ENCODE results near the gene SFTA2.
"Not testable (repeated sequence)": the region's sequence is repeated elsewhere in the genome, so short reads cannot be mapped to it uniquely, and the experiment has no call there.

Gene SFTA2

DNA sequence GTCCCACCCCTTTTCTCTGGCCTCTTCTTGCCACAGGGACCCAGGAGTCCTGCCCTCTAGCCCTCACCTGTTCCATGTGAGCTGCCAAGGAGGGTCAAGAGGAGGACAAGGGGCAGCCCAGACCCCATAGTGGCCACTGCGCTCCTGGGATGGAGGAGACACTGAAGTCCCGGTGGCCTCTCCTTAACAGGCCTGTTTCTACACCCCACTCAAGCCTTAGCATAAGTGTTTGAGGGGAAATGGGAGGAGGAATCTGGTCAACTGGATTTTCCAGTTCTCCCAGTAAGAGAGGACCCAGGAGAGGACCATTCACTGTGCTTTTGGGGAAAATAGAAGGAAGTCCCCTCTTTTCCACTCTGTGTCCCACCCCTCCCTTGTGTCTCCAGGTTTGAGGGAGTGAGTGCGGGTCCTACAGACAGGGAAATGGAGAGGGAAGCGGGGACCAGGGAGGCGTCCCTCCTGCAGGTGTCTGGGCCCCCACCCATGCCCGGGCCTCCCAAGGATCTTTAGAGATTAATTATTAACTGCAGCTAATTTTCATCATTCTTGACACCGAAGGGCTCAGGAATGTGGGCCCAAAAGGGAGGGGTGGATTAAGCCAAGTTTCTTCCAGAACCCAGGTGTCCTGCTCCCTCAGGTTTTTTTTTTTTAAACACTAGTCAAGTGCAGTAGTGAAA, at the start of gene SFTA2:
SFTA2 (minus strand) TSS at position 202 of the 677 bp plus-strand sequence; CDS start at position 128, 74 bp downstream.
- in situ Hi-C loops (cut with MboI; ENCODE audit: low sequenced_read_pairs): no loop called here

GRCh38 chr6:30979690-30980089, 47.7 kb upstream of the SFTA2 start:
- in situ Hi-C loops (cut with MboI; ENCODE audit: low sequenced_read_pairs): no loop called here

DNA sequence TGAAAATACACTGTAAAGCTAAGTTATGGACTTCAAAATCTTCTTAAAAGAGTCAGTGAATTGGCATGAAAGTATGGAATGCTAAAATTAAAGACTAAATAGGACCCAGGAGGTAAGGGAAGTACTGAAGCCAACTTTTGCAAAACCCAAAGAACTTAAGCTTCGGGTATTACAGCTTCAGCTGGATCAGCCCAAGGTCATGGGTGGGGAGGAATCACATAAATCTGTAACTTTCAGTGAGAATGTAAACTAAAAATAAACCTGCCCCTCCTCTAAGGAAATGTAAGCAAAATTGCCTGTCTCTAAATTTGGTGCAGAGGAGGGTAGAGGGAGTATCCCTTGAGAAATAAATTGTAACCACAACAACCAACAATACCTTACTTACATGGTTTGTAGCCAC, 47.2 kb upstream of the SFTA2 start:
- in situ Hi-C loops (cut with MboI; ENCODE audit: low sequenced_read_pairs): no loop called here

DNA sequence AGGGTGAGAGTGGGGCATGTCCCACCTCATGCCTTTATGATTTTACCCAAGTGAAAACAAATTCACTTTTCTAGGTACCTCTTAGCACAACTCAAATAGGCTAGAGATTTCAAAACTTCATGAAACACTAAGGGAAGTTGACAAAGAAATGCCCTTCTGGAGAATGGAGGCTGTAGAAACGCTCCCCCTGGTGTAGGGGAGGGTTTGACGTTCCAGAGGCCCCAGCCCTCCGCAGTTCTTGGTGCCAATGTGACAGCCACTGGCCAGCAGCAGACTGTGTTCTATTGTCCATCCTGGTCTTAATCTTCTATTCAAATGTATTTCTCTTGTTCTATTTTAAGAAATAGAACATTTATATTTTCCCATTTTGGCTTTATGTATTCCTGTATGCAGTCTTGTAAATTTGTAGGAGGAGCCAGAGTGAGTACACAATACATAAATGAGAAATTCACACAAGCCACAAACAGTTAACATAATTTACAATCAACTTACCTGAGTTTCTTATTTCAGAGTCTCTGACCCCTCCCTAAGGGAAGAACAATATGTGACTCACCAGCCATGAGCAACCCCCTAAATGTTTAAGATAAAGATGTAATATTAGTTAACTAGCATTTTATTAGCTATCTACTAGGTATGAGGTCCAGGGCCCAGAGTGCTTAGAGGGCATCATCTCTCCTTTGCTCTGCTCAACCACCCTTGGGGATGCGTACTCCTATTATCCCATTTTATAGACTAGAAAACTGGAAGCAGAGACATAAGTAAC, 42.7 kb upstream of the SFTA2 start:
- in situ Hi-C loops (cut with MboI; ENCODE audit: low sequenced_read_pairs): no loop called here

GRCh38 chr6:30972816-30973215, 40.8 kb upstream of the SFTA2 start:
- in situ Hi-C loops (cut with MboI; ENCODE audit: low sequenced_read_pairs): no loop called here

DNA sequence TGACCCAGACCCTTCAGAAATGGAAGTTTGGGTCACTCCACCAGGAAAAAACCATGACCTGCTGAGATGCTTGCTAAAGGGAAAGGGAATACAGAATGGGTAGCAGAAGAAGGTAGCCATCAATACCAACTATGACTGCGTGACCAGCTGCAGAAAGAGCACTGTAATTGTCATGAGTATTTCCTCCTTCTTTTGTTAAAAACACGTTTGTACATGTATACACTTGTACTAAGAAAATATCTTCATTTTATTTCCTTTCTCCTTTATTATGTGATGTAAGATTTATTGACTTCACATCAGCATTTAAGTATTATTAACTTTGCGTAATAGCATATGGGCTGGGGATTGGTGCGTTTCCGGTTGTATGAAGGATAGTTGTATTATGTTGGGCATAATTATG, 39.0 kb upstream of the SFTA2 start:
- in situ Hi-C loops (cut with MboI; ENCODE audit: low sequenced_read_pairs): no loop called here

DNA sequence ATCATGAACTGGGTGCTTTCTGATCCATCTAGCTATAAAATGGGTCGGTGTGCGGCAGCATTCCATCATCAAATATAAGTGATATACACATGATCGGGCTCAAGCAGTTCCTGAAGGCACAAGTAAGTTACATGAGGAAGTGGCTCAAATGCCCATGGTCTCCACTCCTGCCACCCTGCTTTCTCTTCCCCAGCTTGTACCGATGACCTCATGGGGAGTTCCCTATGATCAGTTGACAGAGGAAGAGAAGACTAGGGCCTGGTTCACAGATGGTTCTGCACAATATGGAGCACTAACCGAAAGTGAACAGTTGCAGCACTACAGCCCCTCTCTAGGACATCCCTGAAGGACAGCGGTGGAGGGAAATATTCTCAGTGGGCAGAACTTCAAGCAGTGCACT, 37.2 kb upstream of the SFTA2 start:
- in situ Hi-C loops (cut with MboI; ENCODE audit: low sequenced_read_pairs): not testable (repeated sequence)

DNA sequence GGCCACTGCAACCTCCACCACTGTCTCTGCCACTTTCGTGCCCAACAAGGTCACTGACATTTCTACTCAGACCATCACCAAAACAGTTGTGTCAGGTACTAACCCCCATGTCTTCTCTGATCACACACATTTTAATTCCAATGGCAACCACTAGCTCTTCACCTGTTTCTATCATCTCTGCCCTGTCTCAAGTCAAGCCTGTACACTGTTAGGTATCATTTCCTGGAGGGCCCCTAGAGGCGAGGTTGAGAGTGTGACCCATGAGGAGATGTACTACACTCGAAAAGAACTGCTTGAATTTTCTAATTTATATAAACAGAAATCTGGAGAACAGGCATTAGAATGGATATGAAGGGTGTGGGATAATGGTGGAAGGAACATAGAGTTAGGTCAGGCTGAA, 34.2 kb upstream of the SFTA2 start:
- in situ Hi-C loops (cut with MboI; ENCODE audit: low sequenced_read_pairs): no loop called here

DNA sequence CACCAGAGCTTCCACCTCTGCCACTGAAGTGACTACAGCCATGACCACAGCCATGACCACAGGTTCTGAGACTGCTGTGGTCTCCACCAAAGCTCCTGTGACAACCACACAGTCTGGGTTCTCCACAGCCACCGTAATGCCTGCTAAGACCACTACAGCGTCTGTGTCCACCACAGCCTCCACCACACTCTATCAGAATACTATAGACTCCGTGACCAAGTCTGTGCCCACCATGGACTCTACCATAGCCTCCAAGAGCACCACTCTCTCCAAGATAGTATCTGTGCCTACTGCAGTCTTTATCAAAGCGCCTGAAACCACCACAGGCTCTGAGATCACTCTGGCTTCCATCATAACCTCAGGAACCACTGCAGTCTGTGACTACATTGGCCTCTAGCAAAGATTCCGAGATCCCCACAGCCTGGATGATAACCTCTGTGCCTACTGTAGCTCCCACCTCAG, 33.2 kb upstream of the SFTA2 start:
- in situ Hi-C loops (cut with MboI; ENCODE audit: low sequenced_read_pairs): no loop called here

DNA sequence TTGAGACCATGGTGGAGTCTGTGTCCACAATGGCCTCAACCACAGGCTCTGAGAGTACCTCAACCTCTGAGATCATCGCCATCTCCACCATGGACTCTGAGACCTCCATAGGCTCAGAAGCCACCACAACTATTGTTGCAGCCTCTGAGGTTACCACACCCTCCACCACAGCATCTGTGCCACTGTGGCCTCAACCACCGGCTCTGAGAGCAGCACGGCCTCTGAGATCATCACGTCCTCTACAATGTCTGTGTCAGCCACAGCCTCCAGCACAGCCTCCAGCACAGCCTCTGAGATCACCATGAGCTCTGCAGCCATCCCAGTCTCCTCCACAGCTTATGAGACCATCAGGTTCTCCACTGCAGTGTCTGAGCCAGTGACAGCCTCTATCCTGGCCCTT, 32.1 kb upstream of the SFTA2 start:
- in situ Hi-C loops (cut with MboI; ENCODE audit: low sequenced_read_pairs): no loop called here

DNA sequence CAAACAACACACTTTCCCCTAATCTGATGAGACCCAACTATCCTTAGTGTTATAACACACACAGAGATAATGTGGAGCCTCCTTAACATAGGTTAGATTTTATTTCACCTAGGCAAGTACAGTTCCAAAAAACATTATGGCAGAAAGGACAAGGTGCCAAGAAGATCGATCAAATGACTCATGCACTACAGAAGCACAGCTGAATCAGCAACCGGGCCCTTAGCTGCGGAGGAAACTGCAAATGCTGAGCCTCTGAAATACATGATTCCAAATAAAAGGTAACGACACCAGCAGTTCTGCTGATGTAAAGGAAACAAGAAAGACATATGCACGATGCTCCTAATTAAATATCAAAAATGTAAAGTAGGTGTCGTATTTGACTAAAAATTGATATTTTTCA, 31.7 kb upstream of the SFTA2 start:
- in situ Hi-C loops (cut with MboI; ENCODE audit: low sequenced_read_pairs): no loop called here

DNA sequence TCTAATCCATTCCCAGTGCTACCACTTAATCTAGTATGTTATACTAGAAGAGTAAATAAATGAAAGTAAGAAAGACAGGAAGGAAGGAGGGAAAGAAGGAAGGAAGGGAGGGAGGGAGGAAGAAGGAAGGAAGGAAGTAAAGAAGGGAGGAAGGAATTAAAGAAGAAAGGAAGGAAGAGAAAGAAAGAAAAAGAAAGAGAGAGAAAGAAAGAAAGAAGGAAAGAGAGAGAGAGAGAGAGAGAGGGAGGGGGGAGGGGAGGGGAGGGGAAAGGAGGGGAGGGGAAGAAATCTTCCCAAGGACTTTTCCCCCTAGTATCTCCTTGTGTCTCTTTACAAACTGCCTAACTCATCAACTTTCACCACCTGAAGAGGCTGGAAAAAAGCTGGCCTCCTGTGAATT, 30.7 kb upstream of the SFTA2 start:
- in situ Hi-C loops (cut with MboI; ENCODE audit: low sequenced_read_pairs): no loop called here

DNA sequence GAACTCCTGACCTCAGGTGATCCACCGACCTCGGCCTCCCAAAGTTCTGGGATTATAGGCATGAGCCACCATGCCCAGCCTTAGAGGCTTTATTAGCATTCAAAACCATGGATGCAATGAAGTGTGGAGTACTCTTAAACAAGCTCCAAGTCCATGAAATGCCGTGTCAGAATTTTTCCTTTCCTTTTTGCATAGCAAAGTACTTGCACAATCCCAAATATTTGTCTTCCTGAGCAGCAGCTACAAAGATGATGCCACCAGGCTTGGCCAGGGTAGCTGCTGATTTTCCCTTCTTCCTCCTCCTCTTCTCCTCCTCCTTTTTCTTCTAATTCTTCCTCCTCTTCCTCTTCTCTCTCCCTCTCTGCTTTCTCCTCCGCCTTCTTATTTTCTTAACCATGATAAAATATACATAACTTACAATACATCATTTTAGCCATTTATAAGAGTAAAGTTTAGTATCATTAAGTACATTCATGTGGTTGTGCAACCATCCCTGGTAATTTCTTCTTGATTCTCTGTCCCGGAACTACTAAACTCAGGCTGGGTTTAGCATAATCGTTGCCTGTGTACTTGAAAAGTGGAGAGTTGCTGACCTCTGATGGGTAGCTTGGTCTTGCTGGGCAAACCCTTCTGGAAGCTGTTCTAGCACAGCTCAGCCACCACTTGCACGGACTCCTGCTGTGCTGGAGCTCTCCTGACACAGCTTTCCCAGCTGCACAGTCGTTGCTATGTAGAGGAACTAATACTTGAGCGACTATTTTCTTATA, 29.1 kb upstream of the SFTA2 start:
- in situ Hi-C loops (cut with MboI; ENCODE audit: low sequenced_read_pairs): no loop called here

DNA sequence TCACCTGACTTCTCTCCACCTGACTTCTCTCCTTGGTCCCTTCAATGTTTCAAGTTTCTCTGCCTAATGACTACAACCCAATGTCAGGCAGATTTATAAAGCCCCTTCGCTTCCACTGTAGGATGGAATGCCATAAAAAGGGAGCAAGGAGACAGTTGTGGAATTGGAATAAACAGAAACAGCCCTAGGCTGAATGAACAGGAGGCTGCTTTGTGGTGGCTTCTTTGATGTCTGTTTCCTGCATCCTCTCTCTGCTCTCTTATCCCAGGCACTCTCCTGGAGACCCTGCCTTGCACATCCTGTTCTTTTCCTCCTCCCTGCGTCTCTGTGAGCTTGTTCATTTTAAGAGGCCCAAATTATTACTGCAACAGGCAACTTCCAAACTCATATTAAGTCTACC, 25.7 kb upstream of the SFTA2 start:
- in situ Hi-C loops (cut with MboI; ENCODE audit: low sequenced_read_pairs): no loop called here

DNA sequence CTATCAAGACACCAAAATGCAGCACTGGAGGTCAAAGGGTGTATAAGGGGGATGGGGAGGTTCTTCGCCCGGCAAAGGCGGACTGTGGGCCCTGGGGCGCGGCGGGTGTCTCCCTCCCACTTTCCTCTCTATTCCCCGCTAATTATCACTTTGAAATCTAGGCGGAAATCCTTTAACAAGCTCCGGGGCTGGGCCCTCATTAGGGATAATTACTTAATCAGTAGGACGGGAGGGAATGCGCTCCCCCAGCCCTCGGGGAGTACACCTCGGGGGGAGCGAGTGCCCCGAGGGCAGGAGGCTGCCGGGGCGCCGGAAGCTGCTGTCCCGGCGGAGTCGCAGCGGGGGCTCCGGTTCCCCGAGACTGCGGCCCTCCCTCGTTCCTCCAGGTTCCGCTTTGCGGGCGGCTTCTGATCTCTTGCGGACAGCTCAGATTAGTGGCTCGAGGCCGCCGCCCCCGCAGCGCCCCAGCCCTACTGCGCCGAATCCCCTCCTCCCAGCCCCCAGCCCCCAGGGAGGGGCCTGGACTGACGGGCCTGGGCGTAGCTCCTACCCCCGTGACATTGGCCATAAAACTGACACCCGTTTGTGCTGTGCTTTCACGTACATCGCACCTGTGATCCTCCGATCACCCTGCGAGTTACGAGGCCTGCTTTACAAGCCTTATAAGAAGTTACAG, 23.5 kb upstream of the SFTA2 start:
- in situ Hi-C loops (cut with MboI; ENCODE audit: low sequenced_read_pairs): no loop called here

GRCh38 chr6:30954631-30955366, 22.8 kb upstream of the SFTA2 start:
- in situ Hi-C loops (cut with MboI; ENCODE audit: low sequenced_read_pairs): no loop called here

DNA sequence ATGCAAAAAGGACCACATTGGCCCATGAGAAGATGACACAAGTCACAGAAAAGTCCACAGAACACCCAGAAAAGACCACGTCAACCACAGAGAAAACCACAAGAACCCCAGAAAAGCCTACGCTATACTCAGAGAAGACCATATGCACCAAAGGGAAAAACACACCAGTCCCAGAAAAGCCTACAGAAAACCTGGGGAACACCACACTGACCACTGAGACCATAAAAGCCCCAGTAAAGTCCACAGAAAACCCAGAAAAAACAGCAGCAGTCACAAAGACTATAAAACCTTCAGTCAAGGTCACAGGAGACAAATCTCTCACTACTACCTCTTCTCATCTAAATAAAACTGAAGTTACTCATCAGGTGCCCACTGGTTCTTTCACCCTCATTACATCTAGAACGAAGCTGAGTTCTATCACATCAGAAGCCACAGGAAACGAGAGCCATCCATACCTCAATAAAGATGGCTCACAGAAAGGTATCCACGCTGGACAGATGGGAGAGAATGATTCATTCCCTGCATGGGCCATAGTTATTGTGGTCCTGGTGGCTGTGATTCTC, 20.0 kb upstream of the SFTA2 start:
- in situ Hi-C loops (cut with MboI; ENCODE audit: low sequenced_read_pairs): no loop called here

- in situ Hi-C loops (cut with MboI; ENCODE audit: low sequenced_read_pairs): no loop called here
Observed at GRCh38 chr6:30948811-30949210, 16.8 kb upstream of the SFTA2 start.

DNA sequence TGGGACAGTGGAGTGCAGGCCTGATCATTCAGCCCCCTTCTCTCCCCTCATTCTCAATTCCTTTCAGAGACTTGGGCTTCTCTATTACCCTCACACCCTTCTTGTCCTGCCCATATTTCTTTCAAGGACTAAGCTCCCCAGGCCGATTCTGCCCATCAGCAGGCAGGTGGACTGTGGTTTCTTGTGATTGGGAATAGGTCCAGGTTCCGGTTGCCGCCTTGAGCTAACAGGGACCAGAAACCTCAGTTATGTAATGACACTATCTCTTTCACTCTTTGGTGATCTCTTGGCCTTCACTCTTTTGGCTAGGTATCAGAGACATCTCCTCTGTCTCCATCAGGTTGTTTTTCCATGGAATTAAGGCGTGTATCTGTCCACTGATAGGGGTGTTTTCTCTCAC, 15.3 kb upstream of the SFTA2 start:
- in situ Hi-C loops (cut with MboI; ENCODE audit: low sequenced_read_pairs): no loop called here

DNA sequence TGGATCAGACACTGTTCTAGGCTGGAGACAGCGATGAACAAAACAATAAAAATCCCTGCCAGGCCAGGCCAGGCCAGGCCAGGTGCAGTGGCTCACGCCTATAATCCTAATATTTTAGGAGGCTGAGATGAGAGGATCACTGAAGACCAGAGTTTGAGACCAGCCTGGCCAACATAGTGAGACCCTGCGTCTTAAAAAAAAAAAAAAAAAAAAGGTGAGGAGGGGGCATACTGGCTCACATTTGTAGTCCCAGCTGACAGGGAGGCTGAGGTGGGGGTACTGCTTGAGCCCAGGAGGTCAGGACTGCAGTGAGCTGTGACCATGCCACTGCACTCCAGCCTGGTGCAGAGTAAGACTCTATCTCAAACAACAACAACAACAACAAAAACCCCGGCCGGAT, 13.3 kb upstream of the SFTA2 start:
- in situ Hi-C loops (cut with MboI; ENCODE audit: low sequenced_read_pairs): no loop called here

All from HL-60/S4 (cell line).